ENCODE results near the gene N4BP3.

Gene N4BP3

GRCh38 chr5:178150977-178151734 is 37.8 kb downstream of the N4BP3 start:
- H3K4me3 ChIP-seq (ENCODE audit: low read depth, low read length), result no peak overlapping the region
- ChIA-PET POLR2A (interaction anchor here (0.9 kb wide), 1 partner anchor 30 kb away, joined by 3 read pairs; no protein-coding TSS in a partner anchor), CTCF (interaction anchor here (1.7 to 8.5 kb wide), 3 partner anchors 8 to 75 kb away, joined by 7 to 61 read pairs (median 33); no protein-coding TSS in a partner anchor)
- peak; percentile 20 for TF ChIP-seq CTCF (IDR thresholded peaks at IDR 0.05; ENCODE audit: insufficient read depth, low read length, missing control alignments)
- DNase-seq (ENCODE audit: low read depth, low spot score), result no peak

DNA sequence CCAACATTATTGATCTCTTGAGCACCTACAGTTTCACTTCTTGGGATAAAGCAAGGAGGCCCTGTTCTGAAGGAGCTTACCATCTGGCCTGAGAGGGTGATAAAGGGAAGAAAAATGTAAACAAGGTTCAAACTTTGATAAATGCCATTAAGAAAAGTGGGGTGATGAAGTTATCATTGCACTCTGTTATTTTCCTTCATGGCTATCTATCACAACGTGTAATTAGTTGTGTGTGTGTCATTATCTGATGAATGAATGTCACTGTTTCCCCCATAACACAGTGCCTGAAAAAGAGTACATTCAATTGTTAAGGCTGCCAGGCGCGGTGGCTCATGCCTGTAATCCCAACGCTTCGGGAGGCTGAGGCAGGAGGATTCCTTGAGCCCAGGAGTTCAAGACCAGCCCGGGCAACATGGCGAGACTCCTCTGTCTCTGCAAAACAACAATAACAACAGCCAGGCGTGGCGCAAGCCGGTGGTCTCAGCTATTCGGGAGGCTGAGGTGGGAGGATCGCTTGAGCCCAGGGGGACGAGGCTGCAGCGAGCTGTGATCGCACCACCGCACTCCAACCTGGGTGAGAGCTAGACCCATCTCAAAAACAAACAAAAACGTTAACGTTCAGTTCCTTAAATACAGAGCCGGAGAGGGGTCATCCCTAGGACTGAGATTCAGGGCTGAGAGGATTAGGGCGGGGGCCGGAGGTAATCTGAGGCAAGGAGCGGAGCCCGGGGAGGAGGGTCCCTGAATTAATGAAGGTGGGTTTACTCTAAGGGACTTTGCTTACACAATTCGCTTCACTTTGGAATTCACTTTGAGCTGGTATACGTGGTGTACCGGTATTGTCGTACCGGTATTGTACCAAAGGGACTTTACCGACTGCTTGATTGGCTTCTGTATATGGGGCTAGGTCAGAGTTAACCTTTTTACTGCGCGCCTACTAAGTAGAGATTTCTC is 39.4 kb downstream of the N4BP3 start:
- no peak for DNase-seq (ENCODE audit: low read depth, low spot score)
- H3K4me3 ChIP-seq (ENCODE audit: low read depth, low read length), result peak overlapping the region; percentile 82
- no peak for TF ChIP-seq CTCF (IDR thresholded peaks at IDR 0.05; ENCODE audit: insufficient read depth, low read length, missing control alignments)
- ChIA-PET POLR2A (interaction anchor here (0.6 to 1.7 kb wide), 3 partner anchors 15 to 75 kb away, joined by 3 to 9 read pairs (median 3); partner anchors contain the start of gene HNRNPAB), CTCF (interaction anchor here (0.7 to 7.4 kb wide), 4 partner anchors 9 to 1459 kb away, joined by 3 to 33 read pairs (median 5); no protein-coding TSS in a partner anchor)

- H3K4me3 ChIP-seq (ENCODE audit: low read depth, low read length), result peak within 1 kb of the TSS; percentile 82
- no peak for TF ChIP-seq CTCF (IDR thresholded peaks at IDR 0.05; ENCODE audit: insufficient read depth, low read length, missing control alignments)
- DNase-seq (ENCODE audit: low read depth, low spot score), result peak; percentile 88
- ChIA-PET POLR2A (interaction anchor here (0.6 to 1.7 kb wide), 6 partner anchors 10 to 96 kb away, joined by 3 to 9 read pairs (median 4); partner anchors contain the start of gene HNRNPAB), CTCF (interaction anchor here (0.5 to 7.4 kb wide), 3 partner anchors 10 to 546 kb away, joined by 3 to 33 read pairs (median 3); no protein-coding TSS in a partner anchor)
These were observed 40.4 kb downstream of the N4BP3 start, which contains the start of gene NHP2 for GRCh38 chr5:178153530-178154340. NHP2 (minus strand) TSS chr5:178153885; CDS start chr5:178153817, 68 bp downstream.

DNA sequence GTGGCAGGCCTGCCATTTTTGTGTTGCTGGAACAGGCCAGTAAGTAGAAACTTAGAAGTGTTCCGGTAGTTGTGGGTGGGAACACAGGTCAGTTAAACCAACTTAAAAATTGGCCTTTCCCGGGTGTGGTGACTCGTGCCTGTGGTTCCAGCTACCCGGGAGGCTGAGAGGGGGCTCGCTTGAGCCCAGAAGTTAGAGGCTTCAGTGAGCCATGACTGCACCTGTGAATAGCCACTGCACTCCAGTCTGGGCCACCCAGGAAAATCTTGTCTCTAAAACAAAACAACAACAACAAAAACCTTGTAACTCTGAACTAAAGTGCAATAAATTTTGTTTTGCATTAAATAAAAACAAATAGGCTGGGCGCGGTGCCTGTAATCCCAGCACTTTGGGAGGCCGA is 41.7 kb downstream of the N4BP3 start:
- TF ChIP-seq CTCF (IDR thresholded peaks at IDR 0.05; ENCODE audit: insufficient read depth, low read length, missing control alignments), result no peak
- no peak overlapping the region for H3K4me3 ChIP-seq (ENCODE audit: low read depth, low read length)
- POLR2A ChIA-PET, result no interaction called here
- CTCF ChIA-PET, result interaction anchor here (1.2 to 7.4 kb wide), 3 partner anchors 9 to 78 kb away, joined by 4 to 33 read pairs (median 4); no protein-coding TSS in a partner anchor
- no peak for DNase-seq (ENCODE audit: low read depth, low spot score)

GRCh38 chr5:178160176-178160575 is 46.8 kb downstream of the N4BP3 start:
- ChIA-PET CTCF (no interaction called here), POLR2A (no interaction called here)
- TF ChIP-seq CTCF (IDR thresholded peaks at IDR 0.05; ENCODE audit: insufficient read depth, low read length, missing control alignments), result no peak
- no peak for DNase-seq (ENCODE audit: low read depth, low spot score)
- H3K4me3 ChIP-seq (ENCODE audit: low read depth, low read length), result no peak overlapping the region

All from AG04449 (cell line).